Glomerular visceral epithelial cell (primary cell): Measurements from ENCODE around the gene ARHGEF2.

Experiments used
- DNase-seq: peaks from one replicate; pipeline ENCODE4 v3.0.0-alpha.2; 2016; ENCODE audit errors: extremely low spot score

ARHGEF2 gene

DNA sequence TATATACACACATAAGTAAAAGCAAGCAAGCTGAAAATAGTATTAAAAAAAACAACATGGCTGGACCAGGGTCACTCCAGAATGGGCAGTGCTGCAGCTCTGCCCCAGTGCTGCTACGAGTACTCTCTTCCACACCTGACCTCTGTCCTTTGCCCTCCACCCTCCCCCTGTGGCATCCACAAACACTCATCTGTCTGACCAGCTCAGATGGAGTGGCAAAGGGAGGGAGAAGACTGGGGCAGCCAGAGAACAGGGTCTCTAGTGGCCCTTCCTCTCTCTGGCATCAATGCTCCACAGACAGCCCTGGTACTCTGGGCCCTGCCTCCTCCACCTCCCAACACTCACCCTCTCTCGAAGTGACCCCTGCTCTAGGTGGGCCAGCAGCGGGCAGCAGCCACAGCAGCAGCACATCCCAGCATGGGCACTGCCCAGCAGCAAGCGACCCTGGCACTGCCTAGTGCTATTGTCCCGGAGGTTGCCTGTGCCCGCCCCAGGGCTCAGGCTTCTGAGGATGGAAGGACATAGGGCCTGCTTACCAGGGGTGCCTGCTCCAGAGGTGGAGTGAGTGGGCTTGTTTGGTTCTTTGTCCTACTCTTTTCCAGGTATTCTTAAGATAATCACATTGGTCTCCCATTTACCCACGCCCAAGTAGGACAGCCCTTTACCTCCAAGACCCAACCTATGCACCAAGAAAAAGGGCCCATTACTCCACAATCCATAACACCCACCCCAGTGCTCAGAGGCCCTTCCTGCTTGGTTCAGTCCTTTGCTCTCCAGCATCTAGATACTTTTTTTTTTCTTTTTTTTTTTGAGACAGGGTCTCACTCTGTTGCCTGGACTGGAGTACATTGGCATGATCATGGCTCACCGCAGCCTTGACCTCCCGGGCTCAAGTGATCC lies 6.2 kb downstream of the ARHGEF2 start:
- DNase-seq = no peak

DNA sequence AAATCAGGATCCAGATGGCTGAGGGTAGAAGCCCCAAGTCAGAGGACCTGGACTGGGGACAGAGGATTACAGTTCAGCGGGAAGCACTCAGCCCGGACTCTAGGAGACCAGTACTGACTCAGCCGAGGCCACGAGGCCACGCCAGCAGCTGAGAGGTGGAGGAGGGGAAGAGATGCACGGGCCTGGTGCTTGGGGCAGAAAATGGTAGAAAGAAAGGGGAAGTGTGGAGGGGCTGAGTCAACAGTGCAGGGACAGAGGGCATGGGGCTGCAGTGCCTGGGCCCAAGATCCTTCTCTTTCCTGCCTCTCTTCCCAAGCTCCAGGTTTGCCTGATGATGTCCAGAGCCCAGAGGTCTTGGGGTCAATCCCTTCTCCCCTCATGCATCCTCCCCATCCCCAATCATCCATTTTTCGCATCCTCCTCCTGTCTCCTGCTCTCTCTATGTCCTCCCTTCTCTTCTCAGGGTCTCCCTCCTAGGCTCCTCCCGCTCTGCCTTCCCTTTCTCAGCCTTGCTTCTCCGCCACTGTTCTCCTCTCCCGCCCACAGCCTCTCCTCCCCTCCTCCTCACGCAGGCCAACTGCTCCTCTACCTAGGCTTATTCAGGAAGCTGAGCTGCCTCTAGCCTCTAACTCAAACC lies 7.7 kb downstream of the ARHGEF2 start:
- DNase-seq = peak; percentile 63

DNA sequence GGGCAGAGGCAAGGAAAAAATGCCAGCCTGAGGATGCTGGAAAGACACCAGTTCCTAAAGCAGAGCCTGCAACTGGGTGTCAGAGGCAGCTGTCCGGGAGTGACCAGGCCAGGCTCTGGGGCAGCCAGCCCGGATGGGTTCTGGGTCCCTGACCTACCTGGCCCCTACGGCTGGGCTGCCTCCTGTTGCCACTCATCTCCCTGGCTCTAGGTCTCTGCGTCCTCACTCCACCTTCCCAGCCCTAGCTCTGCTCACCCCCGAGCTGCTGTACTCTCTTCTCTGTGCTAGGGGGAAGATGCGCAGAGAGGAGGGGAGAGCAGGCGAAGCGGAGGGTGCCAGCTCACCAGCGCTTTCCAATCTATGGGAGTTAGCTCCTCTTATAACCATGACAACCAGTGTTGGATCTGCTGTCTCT lies 9.0 kb downstream of the ARHGEF2 start:
- no peak for DNase-seq

DNA sequence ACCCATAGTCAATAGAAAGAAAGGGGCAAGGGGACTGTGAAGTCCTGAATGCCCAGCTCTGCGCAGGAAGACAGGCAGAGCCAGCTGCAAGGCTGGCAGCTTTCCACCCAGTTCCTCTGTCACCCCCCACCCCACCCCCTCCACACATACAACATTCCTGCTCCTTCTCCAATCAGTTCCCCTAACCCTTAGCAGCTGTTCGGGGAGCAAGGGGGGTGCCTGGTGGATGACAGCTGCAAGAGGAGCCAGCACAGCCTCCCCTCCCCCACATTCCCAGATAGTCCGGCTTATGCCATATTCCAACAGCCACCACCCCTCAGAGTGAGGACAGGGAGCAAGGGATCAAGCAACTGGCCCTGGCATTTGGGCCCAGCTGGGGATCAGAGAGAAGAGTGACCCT lies 9.7 kb downstream of the ARHGEF2 start:
- DNase-seq = no peak

DNA sequence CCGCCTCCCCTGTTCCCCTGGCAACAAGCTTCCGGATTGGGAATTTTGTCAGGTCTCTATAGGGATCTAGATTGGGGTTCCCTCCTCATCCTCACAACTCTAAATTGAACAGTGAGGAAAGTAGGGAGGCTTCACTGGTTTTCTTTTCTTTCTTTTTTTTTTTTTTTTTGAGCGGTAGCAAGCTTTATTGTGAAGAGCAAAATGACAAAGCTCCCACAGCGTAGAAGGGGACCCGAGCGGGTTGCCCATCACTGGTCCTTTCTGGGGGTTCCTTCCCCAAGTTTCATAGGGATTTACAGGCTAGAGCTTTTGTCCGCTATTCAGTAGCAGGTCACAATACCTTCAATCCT lies 10.3 kb downstream of the ARHGEF2 start:
- no peak for DNase-seq

DNA sequence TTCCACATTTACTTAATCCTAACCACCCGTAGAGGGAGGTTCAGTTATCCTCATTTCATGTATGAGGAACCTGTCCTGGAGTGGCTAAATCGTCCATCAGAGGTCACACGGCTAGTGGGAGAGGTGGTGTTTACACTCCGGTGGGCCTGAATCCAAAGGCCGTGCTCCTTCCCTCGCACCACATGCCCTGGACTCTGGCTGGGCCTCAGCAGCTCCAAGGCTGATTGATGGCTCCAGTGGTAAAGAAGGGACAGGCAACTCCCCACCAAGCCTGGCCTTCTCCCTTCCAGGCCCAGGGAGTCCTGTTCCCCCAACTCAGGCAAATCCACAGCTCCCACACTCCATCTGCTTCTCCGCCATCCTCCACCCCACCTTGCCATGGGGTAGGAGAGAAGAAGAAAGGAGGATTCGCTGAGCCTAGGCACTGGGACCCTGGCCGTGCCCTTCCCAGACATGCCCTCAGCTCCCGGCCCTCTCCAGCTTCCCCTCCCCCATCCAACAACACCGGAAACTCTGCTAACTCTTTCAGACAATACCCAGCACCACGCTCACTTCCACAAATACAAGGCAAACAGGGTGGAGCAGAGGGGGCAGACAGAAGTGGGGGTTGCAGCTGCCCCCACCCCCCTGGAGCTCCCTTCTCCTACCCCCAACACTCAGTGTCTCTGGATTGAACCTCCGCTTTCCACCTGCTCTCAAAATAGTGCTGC lies 10.9 kb downstream of the ARHGEF2 start:
- DNase-seq = no peak

DNA sequence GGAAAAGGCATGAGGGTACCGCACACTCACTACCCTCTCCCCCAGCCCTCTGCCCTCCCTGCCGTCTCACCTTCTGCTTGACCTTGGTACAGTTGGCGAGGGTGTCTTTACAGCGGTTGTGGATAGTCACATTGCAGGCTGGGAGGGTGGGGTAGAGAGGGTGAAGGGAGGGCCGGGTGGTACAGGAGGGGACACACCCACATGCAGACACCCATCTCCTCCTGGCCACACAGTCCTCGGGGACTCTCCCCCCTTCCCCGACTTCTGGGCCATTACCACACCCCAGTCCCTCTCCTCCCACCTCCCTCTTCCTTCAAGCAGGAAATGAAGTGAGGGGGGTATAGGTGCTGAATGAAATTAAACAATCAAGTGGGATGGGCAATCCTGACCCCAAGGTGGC lies 11.6 kb downstream of the ARHGEF2 start:
- no peak for DNase-seq

DNA sequence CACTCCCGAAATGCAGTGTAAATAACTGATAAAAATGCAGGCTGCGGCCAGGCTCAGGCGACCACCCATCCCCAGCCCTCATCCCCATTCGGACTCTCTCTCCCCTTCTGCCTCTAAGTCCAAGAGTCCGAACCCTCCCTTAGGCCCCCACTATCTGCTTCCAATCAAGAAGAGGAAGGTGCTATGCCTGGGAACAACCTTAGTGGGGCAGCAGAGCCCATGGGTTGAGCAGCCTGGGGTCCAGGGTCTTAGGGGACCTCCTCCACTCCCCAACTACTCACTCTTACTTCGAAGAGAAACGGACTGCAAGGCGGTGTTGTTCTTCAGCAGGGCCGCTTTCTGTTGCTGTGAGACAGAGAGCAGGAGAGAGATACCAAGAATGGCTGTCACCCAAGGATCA lies 12.2 kb downstream of the ARHGEF2 start:
- no peak for DNase-seq

DNA sequence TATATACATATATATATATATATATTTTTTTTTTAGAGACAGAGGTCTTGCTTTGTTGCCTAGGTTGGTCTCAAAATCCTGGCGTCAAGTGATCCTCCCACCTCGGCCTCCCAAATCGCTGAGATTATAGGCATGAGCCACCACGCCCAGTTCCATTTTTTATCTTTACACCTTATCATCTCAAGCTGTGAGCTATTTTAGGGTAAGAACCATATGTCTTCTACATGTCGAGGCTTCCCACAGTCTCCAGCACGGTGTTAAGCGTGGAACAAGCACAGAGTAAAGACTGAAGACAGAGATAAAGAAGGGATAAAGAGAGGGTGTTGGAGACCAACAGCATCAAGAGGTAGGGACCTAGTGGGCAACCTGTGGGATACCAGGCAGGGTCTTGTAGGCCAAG lies 14.2 kb downstream of the ARHGEF2 start:
- no peak for DNase-seq

DNA sequence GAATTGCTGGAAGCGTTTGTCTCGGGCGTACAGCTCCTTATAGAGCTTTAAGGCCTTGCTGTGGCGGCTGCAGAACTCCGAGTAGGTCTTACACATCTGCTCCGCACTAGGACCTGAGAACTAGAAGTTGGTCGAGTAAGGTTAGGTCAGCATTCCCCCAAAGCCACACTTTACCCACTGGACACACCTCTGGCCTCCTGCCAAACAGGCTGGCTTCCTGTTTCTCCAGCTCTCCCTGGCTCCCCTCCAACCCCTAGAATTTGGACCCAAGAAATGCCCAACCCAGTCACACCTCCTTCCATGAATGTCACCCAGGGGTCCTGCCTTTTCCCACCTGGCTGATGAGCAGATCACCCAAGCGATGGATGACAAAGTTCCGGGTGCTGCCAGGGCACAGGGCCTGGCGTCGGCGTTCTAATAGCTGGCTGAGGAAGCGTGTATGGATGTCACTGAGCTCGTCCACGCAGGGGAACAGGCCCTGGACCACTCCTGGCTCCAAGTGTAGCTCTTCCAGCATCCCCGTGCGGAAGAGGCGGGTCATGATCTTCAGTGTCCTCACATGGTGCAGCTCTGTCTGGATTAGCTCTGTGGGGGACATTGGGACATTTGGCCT lies 15.6 kb downstream of the ARHGEF2 start:
- DNase-seq = peak; percentile 88

DNA sequence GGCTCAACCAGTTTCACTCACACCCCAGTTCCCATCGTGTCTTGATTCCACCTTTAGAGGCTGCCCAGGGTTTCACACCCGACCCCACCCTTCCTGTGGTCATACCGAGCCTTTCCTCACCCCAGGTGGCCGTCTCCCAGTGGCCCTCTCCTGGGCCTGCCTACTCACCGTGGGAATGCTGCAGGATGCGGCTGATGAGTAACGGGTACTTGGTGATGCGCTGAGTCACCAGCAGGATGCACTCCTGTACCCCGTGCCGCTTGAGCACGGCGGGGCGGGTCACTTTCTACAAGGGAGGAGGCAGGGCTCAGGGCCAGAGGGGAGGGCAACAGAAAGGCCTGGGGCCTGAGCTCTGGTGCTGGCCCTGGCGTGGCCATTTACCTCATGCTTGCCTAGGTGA lies 16.4 kb downstream of the ARHGEF2 start:
- DNase-seq = peak; percentile 98

DNA sequence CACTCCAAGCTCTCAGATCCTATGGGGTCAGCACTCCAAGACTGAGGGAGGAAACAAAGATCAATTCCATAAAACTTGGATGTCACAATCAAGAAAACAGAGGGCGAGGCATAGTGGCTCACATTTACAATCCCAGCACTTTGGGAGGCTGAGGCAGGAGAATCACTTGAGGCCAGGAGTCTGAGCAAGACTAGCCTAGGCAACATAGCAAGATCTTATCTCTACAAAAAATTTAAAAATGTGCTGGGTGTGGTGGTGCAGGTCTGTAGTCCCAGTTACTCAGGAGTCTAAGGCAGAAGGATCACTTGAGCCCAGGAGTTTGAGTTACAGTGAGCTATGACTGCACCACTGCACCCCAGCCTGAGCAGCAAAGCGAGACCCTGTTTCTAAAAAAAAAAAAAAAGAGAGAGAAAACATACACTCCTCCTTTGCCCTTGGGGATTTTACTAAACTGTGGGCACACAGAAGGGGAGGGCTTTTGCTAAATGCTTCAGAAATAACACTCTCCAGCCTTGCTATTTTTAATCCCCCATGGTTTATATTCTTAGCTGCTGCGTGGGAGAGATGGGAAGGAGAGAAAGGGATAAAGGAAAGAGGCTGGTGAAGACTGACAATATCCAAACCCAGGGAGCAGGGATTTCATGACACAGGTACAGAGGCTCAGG lies 18.1 kb downstream of the ARHGEF2 start:
- no peak for DNase-seq

DNA sequence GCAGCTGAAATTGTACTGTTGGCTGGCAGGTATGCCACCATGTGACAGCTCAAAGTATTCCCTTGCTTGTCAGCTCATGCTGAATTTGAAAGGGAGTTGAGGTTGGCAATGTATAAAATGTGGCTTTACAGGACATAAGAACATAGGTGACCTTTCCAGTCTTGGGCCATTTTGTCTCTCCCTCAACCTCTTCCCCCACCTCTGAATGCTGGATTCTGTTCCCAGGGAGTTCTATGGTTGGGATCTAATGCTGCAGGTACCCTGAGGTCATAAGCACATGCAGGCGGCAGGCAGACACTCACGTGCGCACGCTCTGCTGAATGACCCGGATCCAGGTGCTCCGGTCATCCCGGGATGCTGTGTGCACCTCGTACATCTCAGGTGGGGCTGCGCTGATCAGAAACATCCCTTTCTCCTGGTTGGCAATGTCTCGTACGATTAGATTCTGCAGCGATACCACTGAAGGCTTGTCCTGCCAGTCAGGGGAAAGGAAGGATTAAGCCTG lies 20.9 kb downstream of the ARHGEF2 start:
- DNase-seq = no peak

DNA sequence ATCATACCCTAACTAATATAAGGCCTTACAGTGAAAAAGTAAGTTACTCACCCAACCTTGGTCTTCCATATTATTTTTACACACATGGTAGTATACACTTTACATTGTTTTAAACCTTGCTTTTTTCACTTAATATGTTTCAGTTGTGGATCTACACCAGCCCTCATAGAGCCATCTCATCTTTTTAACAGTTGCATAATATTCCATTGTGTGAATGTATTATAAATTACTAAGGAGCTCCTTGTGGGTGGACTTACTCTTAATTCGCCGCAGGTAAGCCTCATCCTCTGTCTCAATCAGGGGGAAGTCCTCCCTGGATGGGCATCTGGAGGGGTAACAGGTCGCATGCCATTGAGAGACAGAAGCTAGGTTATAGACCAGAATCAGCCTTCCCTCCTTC lies 23.7 kb downstream of the ARHGEF2 start:
- no peak for DNase-seq

DNA sequence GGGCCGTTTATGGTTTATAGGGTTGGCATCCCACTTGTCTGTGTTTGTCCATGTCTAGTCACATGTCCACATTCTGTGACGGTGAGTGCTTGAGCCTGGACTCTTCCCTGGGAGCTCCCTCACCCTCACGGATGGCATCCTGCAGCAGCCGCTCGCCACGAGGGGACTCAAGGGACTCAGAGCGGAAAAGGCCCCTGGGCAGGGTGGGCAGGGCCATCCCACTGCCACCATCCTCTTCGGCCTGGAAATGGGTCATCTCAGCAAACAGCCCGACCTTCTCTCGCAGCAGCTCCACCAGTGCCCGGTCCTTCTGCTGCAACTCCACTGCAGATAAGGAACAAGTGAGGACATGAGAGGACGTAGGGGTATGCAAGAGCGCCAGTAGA lies 25.8 kb downstream of the ARHGEF2 start:
- DNase-seq = no peak

DNA sequence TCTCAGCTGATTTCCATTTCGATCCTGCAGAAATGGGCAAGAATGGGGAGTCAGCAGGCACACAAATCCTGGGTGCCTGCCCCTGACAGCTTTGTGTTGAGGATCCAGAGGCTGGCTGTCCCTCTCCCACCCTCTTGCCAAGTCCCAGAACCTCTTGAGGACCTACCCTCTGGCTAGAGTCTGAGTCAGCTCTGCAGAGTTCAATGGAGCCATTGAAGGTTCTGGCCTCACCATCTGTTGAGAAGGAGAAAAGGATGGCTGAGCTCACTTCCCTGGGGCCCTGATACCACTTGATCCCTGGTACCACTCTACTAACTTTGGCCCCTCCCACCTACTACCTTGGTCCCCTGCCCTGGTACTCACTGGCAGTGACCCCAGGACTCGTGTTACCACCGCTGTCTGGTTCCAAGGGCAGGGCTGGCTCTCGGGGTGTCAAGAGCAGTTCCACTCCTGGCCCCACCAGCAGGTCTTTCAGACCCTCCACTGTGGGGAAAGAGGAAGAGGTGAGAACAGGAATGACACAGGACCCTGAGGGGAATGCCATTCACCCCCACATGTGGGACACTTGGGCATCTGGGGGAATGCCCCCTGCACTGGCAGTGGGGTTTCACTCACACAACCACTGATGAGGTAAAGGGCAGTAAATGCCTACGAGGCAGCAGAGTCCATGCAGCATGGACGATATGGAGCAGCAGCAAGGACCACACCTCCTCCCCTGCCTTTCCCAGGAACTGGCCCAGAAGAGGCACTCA lies 26.4 kb downstream of the ARHGEF2 start:
- DNase-seq = no peak

DNA sequence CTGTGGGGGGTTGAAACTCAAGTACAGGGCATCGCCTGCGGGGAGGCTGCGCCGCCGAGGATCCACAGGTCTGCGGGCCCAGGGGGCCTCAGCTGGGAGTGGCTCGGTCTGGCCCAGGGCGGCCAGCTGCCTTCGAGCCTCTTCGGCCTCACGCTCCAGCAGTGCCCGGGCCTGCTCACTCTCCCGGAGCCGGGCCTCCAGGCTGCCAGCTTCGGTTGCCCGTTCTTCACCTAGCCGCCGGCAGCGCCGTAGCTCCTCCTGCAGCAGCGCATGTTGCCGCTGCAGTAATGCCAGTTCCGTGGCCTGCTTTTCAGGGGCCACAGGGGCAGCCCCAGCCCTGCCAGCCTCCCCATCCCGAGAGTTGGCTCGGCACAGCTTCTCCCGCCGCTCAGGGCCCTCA lies 27.5 kb downstream of the ARHGEF2 start:
- no peak for DNase-seq

DNA sequence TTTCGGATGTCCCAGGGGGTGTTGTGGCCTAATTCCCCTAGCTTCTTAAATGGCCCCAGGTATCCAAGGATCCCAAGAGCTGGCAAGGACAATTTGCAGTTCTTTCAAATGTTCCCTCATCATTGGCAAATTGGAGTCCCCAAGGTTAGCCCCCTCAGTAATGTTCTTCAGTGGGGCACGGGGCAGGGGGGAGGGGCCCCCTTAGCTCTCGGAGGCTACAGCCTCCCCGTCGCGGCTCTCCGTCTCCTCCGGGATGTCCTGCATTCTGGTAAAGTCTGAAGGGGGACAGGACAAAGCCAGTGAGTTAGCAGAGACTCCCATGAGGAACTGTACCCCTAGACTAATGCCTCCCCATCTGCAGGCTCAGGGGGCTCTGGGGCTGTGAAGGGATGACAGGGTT lies 30.6 kb downstream of the ARHGEF2 start:
- DNase-seq = no peak

DNA sequence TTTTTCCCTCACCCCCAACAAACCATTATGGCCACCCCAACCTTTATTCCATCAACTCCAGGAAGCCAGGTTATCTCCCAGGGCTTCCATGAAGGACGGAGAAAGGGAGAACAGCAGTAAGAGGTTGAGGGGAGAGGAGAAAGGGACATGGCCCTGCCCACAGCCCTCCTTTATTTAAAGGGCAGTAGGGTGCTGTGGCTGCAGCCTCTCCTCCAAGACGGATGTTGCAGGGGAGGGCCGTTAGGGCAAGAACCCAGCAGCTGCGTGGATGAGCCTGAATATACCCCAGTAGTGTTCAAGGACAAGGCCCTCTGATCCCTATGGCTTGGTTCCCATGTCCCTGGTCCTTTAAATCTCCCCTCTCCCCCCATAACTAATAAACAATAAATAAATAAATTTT lies 31.1 kb downstream of the ARHGEF2 start:
- DNase-seq = no peak

DNA sequence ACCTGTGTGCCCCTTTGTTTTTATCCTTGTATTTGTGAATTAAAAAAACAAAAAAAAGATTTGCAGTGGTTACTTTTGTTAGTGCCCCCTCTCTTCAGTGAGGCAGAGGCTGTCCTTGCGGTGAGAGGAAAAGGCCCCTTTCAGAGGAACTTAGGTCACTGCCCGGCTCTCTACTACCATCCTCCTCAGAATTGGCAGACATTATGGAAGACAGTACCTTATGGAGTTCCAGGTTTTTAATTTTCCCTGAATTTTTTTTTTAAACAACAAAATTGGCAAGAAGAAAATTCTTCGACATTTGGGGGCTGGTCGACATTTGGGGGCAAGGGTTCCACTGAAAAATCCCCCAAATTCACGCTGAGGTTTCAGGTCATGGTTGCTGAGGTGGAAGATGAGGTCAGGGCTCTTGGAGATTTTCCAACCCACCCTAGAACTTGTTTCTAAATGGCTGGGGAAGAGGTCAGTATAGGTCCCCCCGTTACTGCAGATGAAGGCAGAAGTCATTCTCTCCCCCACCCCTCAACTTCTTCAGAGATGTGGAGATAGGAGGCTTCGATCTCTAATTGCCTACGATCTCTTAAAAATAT lies 31.6 kb downstream of the ARHGEF2 start:
- no peak for DNase-seq

DNA sequence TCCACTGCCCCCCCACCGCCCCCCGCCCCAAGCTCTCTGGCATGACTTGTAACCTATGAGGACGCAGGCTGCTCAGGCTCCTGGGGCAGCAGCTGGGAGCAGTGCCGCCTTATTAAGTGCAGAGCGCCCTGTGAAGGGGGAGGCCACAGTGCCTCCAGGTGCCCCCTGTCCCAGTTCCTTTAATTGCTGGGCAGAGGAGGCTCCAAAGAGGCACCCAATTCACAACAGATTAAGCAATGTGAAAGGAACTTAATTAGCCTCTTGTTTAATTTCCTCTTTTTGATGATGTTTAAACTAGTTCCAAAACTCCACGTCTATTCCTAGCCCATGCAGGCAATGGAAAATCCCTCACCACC lies 33.9 kb downstream of the ARHGEF2 start:
- no peak for DNase-seq
